HG02571 (cell line): Measurements from ENCODE around the gene DDX51.

ENCODE experiments used
- ATAC-seq: cut with Tn5 transposase; IDR thresholded peaks from one replicate; pipeline ENCODE4 v1.9.1; 2021; ENCODE audit warnings: mild to moderate bottlenecking, moderate library complexity; ENCODE audit not compliant: unreplicated experiment

The DDX51 gene

GRCh38 chr12:132089407-132089910 is 54.7 kb downstream of the DDX51 start:
- ATAC-seq: no peak
